Astrocyte of the hippocampus (primary cell): ENCODE data around the gene BCAS4.
"Not testable (repeated sequence)": the region's sequence is repeated elsewhere in the genome, so short reads cannot be mapped to it uniquely, and the experiment has no call there.

Experiments used
- DNase-seq: peaks from one replicate; pipeline ENCODE4 v3.0.0; 2011; ENCODE audit warnings: low read depth, low spot score

The BCAS4 gene

GRCh38 chr20:50794846-50795634 is at the start of gene BCAS4:
TSS of gene BCAS4 (plus strand) at chr20:50795061. CDS start at chr20:50795084, 23 bp downstream.
- peak; percentile 96 for DNase-seq

- DNase-seq = no peak
Measured at GRCh38 chr20:50745634-50746137, 49.2 kb upstream of the BCAS4 start.

- peak; percentile 75 for DNase-seq
Measured at GRCh38 chr20:50746138-50746940, 48.5 kb upstream of the BCAS4 start.

GRCh38 chr20:50747275-50747674 is 47.6 kb upstream of the BCAS4 start:
- DNase-seq = no peak

- no peak for DNase-seq
Measured at GRCh38 chr20:50750145-50750671, 44.7 kb upstream of the BCAS4 start.

- DNase-seq = no peak
Measured at GRCh38 chr20:50753152-50753551, 41.7 kb upstream of the BCAS4 start.

GRCh38 chr20:50754420-50754819 is 40.4 kb upstream of the BCAS4 start:
- no peak for DNase-seq

- DNase-seq = no peak
Measured at GRCh38 chr20:50756447-50756846, 38.4 kb upstream of the BCAS4 start.

GRCh38 chr20:50758469-50758868 is 36.4 kb upstream of the BCAS4 start:
- DNase-seq = peak; percentile 44

- DNase-seq = no peak
Measured at GRCh38 chr20:50758992-50759391, 35.9 kb upstream of the BCAS4 start.

- no peak for DNase-seq
Measured at GRCh38 chr20:50759678-50760077, 35.2 kb upstream of the BCAS4 start.

- peak; percentile 33 for DNase-seq
Measured at GRCh38 chr20:50762045-50762422, 32.8 kb upstream of the BCAS4 start.

- peak; percentile 74 for DNase-seq
Measured at GRCh38 chr20:50762435-50763220, 32.2 kb upstream of the BCAS4 start.

GRCh38 chr20:50763550-50764458 is 31.1 kb upstream of the BCAS4 start:
- DNase-seq = not testable (repeated sequence)

GRCh38 chr20:50765251-50765650 is 29.6 kb upstream of the BCAS4 start:
- not testable (repeated sequence) for DNase-seq

GRCh38 chr20:50765674-50766073 is 29.2 kb upstream of the BCAS4 start:
- DNase-seq = no peak

- peak; percentile 28 for DNase-seq
Measured at GRCh38 chr20:50766955-50767809, 27.7 kb upstream of the BCAS4 start.

GRCh38 chr20:50768991-50769390 is 25.9 kb upstream of the BCAS4 start:
- DNase-seq = not testable (repeated sequence)

GRCh38 chr20:50769551-50770085 is 25.2 kb upstream of the BCAS4 start:
- not testable (repeated sequence) for DNase-seq
